AG08395 (cell line): ENCODE measurements around the gene ATP8B3.
"Not testable (repeated sequence)": the region's sequence is repeated elsewhere in the genome, so short reads cannot be mapped to it uniquely, and the experiment has no call there.

Experiments
- DNase-seq: peaks from one replicate; pipeline ENCODE4 v3.0.0; 2012; ENCODE audit warnings: mixed read lengths, low spot score

The ATP8B3 gene

GRCh38 chr19:1797313-1797712 is 14.8 kb downstream of the ATP8B3 start:
- DNase-seq, result not testable (repeated sequence)

- no peak for DNase-seq
These were observed 15.5 kb downstream of the ATP8B3 start for GRCh38 chr19:1796395-1797142.

DNA sequence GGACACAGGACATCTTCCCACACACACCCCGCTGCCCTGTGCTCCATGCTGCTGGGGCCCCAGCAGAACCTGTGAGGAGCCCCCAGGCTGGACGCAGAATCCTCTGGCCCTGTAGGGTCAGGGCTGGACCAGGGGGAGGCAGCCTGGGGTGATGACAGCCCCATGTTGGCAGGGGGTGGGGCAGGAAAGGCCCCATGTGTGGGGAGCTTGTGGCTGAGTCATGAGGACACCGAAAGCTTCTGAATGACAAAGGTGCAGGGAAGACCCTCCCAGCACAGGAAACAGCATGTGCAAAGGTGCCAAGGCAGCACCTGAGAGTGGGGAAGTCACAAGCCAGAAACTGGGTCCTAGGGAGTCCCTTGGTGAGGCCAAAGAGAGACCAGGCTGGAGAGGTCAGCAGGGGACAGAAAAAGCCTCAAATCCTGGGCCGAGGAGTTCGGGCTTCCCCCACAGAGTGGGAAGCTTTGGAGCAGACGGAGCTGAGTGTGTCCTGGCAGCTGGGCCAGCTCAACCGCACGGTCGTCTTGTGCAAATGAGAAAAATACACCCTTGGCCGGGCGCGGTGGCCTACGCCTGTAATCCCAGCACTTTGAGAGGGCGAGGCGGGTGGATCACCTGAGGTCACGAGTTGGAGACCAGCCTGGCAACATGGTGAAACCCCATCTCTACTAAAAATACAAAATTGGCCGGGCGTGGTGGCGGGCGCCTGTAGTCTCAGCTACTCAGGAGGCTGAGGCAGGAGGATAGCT is 17.5 kb downstream of the ATP8B3 start:
- DNase-seq, result no peak

- DNase-seq, result no peak
These were observed 20.2 kb downstream of the ATP8B3 start for GRCh38 chr19:1791879-1792278.

- DNase-seq, result no peak
These were observed 21.9 kb downstream of the ATP8B3 start for GRCh38 chr19:1790054-1790792.

- DNase-seq, result no peak
These were observed 22.6 kb downstream of the ATP8B3 start for GRCh38 chr19:1789261-1790041.

DNA sequence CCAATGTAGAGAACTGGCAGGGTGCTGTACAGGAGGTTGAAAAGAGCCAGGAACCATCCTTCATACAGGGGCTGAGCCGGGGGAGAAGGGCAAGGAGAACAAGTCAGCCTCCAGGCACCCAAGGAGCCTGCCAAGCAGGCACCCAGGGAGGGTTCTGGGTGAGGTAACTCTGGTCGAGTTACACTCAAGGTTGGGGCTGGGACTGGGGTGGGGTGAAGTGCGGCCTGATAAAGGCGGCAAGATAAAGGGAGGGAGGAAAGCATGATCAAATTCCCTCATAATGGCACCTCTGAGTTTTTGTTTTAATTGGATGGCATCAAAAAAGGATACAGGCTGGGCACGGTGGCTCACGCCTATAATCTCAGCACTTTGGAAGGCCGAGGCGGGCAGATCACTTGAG is 25.0 kb downstream of the ATP8B3 start:
- no peak for DNase-seq

GRCh38 chr19:1786668-1787067 is 25.4 kb downstream of the ATP8B3 start:
- DNase-seq, result no peak

- DNase-seq, result no peak
These were observed 26.8 kb downstream of the ATP8B3 start for GRCh38 chr19:1785310-1785709.

DNA sequence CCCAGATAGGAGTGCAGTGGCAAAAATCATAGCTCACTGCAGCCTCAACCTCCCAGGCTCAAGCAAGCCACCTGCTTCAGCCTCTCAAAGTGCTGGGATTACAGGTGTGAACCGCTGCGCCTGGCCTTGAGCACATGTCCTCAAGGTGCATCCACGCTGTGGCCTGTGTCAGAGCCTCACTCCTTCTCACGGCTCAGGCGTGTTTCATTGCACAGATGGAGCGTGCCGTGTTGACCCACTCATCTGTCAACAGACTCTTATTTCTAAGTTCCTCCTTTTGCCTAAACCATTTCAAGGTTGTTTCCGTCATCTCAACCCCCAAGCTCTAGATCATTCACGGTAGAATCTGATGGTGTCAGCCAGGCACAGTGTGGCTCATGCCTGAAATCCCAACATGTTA is 28.2 kb downstream of the ATP8B3 start:
- DNase-seq, result no peak

GRCh38 chr19:1783354-1783753 is 28.7 kb downstream of the ATP8B3 start:
- DNase-seq, result no peak

DNA sequence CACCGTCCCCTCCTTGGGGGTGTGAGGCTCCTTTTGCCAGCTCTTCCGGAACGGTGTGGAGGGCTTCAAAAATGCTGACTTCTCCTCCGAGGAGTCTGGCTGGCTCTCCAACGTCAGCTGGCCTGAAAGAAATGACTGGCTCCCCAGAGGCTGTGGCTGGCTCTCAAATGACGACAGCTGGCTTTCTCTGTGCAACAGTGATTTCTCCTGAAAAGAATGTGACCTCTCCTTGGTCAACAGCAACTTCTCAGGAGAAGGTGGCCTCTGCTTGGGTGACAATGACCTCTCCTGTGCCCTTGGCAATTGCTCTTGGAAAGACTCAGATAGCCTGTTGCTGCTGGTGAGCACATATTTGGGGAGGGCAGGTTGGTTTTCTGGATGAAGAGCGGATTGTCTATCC is 29.6 kb downstream of the ATP8B3 start:
- no peak for DNase-seq

- DNase-seq, result peak; percentile 37
These were observed 31.7 kb downstream of the ATP8B3 start for GRCh38 chr19:1780272-1780958.

DNA sequence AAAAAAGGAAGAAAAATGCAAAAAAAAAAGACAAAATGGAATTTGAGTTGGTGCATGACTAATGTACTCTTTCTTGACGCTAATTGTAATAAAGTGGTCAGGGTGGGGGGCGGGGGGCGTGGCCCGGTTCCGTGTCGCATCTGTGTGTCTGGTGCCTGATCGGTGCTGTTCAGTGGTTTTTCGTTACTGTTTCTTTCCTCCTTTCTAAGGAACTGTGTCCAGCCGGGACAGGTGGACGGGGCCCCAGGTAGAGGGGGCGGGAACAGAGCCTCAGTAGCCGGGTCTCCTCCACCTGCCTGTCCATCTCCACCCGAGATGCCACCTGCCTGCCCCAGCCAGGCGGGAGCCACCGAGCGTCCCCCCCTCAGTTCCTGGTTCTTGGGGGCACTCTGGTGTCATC is 32.5 kb downstream of the ATP8B3 start:
- no peak for DNase-seq

DNA sequence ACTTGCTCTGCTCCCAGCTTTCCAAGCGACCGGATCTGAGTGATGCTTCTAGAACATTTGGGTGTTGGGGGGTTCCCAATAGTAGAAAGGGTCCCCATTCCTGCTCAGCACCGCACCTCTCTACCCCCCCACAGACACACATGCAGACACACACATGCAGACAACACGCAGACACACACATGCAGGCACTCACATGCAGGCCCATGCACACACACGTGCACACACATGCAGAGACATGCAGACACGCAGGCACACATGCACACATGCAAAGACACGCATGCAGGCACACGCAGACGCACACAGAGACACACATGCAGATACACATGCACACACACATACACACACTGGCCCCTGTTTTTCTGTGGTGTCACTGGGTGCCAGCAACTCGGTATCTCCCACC is 34.9 kb downstream of the ATP8B3 start:
- DNase-seq, result no peak

DNA sequence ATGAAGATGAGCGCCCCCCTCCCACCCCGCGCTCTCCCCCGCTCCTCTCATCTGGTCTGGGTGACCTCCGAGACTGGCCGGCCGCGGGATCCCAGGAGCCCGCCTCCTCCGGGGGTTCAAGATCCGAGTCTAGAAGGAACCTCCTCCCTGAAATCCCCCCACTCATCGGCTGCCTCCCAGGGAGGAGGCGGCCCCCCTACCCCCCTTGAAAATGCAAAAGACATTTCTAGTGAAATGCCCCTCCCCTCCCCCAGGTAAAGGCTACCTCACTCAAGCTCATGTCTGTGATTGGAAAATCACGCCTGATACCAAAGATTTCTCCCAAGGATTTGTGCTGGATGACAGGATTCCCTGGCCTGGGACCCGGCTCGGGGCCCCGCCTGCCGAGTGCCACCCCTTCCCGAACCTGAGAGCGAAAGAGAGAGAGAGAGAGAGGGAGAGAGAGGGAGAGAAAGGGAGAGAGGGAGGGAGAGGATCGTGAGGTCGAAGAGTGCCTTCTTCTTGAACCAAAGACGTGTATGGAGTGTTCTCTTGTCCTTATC is 35.4 kb downstream of the ATP8B3 start:
- DNase-seq, result no peak

DNA sequence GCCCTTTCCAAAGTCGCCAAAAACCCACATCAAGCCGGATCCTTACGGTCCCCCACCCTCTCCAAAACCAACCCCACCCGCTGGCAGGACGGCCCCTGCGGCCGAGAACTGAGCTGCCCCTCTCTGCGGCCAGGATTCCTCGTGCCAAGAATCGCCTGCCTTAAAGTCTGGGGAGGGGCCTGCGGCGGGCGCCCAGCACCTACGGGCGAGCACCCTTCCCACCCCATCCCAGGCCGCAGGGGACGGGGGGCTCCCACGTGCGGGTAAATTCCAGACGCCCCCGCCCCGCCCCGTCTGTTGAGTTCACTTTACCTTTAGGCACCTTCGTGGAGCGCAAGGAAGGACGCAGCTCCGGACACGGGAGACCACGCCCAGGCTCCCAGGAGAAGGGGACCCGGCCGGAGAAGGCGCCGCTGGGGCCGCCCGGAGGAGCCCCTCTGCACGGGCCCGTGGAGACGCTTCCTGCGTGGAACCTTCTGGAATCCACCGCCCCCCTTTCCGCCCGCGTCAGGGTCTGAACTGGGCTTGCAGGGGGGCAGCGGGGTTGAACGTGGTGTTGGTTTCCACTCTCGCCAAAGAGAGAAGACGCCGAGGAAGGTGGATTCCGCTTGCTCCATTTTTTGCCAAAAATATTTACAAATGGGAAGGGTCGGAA is 36.0 kb downstream of the ATP8B3 start:
- no peak for DNase-seq

DNA sequence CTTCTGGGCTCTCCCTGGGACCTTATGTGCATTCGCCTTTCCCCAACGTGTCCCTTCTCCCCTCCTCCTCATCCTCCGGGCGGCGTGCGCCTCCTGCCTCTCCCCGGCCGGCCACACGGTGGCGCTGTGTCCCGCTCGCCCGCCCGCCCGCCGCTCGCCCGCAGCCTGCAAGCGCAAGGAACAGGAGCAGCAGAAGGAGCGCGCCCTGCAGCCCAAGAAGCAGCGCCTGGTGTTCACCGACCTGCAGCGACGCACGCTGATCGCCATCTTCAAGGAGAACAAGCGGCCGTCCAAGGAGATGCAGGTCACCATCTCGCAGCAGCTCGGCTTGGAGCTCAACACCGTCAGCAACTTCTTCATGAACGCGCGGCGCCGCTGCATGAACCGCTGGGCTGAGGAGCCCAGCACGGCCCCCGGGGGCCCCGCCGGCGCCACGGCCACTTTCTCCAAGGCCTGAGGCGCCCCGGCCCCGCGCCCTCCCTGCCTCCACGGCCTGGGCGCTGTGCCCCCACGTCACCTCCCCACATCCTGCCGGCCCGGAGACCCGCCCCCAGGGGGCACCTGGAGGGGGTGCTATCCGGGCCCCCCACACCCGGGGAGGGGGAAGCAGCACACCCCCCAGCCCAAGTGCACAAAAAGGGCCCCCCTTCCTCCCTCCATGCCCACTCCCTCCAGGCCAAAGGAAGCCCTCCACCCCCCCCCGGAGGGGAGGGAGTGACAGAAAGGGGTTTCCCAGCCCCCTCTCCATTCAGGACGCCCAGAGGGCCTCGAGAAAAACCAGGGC is 36.9 kb downstream of the ATP8B3 start:
- no peak for DNase-seq

GRCh38 chr19:1773184-1773583 is 38.9 kb downstream of the ATP8B3 start:
- no peak for DNase-seq
